GM18867 (cell line): ENCODE measurements around the gene SRGN.
"Not testable (repeated sequence)": the region's sequence is repeated elsewhere in the genome, so short reads cannot be mapped to it uniquely, and the experiment has no call there.

ENCODE experiments used
- ATAC-seq: cut with Tn5 transposase; IDR thresholded peaks from one replicate; pipeline ENCODE4 v1.9.1; 2021; ENCODE audit warnings: mild to moderate bottlenecking, moderate library complexity; ENCODE audit not compliant: unreplicated experiment

The SRGN gene, protein sequence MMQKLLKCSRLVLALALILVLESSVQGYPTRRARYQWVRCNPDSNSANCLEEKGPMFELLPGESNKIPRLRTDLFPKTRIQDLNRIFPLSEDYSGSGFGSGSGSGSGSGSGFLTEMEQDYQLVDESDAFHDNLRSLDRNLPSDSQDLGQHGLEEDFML

DNA sequence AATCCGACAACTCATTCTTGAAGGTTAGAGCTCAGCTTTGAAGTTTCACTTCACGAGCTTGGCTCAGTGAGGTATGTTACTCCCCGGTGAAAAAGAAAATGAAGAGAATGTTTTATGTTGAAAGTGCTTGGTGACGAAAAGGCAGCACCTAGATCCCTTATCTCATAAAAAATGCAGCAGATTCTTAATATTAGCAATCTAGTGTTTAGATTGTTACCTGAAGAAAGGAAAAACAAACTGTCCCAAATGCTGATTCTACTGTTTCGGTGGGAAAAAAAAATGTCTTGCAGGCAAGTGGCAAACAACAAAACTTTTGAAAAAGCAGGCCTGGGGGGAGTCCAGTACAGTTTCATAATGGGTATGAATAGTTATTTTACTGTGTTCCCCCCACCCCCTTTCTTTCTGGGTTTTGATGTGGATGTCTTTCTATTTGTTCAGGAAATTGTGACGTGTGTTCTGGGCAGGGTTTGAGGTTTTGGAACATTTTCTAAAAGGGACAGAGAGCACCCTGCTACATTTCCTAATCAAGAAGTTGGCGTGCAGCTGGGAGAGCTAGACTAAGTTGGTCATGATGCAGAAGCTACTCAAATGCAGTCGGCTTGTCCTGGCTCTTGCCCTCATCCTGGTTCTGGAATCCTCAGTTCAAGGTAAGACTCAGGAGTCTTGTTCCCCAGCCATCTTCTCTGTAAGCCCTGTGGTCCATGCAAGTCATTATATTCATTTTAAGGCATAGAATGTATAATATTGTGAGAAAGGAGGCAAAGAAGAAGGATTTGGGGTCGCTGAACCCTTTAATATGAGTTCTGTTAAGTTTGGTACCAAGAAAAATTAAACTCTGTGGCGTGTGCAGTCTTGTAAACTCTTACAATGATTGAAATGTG lies at the start of gene SRGN:
Gene SRGN (plus strand): TSS at position 514 of the 881 bp plus-strand sequence. CDS start 55 bp downstream, at position 569.
- peak; percentile 43 for ATAC-seq

GRCh38 chr10:69040904-69041303 lies 47.0 kb upstream of the SRGN start:
- ATAC-seq, result not testable (repeated sequence)

- ATAC-seq, result no peak
These were observed 45.5 kb upstream of the SRGN start for GRCh38 chr10:69042417-69042816.

- no peak for ATAC-seq
These were observed 45.1 kb upstream of the SRGN start for GRCh38 chr10:69042838-69043237.

GRCh38 chr10:69043931-69044531 lies 43.9 kb upstream of the SRGN start:
- peak; percentile 37 for ATAC-seq

- ATAC-seq, result peak; percentile 1
These were observed 43.4 kb upstream of the SRGN start for GRCh38 chr10:69044546-69044945.

DNA sequence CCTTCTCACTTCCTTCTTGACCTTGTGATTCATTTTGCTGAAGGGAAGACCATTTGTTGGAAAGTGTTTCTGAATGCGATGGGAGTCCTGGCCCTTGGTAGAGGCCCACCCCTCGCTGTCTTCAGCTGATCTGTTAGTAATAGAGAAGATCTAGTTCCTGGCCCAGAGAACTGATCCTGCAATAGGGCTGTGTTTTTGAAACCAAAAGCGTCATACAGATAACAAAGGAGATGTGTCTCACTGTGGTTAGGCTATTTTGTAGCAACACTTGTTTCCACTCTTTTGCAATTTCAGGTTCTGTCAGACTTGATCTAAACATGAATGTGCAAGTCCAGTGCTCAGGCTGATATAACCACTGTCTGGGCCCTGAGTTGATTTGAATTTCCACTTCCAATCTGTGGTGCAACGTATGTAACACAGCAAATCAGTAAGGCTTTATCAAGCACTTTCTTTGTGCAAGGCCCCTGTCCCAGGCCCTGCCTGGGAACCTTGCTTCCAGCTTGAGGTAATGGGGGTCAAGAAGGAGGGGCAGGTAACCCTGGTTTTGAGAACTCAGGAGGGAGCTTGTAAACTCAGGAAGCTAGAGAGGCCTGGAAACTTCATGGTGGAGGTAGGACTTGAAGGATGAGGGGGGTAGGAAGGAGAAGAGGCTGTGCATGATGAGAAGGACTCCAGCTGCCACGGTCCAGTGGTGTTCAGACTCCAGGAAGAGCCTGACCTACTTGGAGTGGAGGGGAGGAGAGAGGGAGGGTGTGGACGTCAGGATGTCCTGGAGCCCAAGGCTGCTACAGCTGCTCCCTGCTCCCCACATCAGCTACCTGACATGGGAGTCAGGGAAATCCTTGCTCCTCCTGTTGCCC lies 42.2 kb upstream of the SRGN start:
- peak; percentile 61 for ATAC-seq

GRCh38 chr10:69047111-69047832 lies 40.6 kb upstream of the SRGN start:
- no peak for ATAC-seq

DNA sequence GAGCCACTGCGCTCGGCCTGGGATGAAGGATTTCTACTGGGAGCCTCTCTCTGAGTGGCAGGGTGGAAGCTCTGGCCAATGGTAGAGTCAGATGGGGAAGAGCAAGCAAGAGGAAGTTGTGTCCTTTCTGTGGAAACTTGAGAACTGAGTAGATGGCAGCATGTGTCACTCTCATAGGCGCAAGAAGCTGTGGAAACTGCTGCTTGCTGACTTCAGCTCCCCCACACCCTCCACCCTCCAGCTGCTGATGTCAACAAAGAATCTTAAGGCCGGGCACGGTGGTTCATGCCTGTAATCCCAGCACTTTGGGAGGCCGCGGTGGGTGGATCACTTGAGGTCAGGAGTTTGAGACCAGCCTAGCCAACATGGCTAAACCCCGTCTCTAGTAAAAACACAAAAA lies 39.8 kb upstream of the SRGN start:
- peak; percentile 32 for ATAC-seq

DNA sequence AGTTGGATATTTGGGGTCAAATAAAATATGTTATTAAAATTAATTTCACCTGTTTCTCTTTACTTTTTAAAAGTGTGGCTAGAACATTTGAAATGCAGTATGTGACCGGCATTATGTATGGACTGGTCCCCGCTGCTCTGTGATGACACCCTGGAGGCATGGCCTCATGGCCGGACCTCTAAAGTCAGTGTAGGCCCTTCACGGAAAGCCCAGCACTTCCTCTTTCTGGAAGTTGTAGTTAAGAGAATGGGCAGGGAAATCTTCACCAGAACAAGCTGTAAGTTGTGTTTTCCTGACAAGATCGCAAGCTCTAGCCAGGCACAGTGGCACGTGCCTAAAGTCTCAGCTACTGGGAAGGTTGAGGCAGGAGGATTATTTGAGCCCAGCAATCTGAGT lies 38.3 kb upstream of the SRGN start:
- ATAC-seq, result no peak

GRCh38 chr10:69051303-69051702 lies 36.6 kb upstream of the SRGN start:
- ATAC-seq, result peak; percentile 29

GRCh38 chr10:69051710-69052487 lies 36.0 kb upstream of the SRGN start:
- no peak for ATAC-seq

DNA sequence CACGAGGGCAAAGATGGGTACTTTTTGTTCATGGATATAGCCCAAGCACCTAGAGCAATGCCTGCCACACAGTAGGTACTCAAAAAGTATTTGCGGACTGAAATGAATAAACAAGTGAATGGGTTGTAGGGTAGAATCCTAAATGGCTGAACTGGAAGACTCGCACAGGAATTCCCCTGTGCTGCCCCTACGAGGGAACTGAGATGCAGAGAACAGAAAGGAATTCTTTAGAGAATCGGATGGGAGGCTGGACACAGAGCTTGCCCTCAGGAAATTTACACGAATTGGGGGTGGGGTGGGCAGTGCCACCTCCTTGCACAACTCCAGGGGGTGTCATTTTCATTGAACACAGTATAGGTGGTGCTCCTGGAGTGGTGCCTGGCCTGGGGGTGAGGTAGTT lies 35.2 kb upstream of the SRGN start:
- ATAC-seq, result no peak

DNA sequence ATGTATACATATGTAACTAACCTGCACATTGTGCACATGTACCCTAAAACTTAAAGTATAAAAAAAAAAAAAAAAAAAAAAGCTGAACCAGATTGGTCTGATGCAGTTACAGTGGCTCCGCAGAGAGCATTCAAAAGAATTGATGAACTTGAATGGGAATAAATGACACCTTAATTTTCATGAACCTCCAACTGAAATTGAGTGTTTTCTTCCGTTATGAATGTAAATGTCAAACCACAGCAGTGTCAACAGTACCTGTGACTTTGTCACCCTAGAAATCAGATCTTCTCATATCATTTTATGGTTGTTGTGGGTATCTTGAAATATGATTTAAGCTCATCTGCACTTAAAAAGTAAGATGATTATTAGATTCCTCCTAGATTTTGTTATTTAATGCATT lies 32.7 kb upstream of the SRGN start:
- peak; percentile 34 for ATAC-seq

DNA sequence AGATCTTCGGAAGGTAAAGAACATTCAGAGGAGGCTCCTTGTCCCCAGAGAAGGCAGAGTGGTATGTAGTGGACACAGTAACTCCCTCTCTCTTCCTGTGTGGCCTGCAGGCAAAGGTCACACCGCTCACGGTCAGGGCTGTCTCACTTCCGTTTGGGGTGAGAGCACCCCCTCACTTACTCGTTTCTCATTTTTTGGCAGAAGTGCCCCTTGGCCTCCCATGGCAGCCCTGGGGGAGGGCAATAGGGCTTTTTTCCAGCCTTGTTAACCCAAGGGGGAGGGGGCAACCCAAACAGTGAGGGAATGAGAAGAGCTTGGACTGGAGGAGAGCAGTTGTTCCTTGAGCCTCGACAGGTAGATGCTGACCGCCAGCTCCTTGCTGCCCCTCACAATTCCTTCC lies 31.8 kb upstream of the SRGN start:
- peak; percentile 48 for ATAC-seq

DNA sequence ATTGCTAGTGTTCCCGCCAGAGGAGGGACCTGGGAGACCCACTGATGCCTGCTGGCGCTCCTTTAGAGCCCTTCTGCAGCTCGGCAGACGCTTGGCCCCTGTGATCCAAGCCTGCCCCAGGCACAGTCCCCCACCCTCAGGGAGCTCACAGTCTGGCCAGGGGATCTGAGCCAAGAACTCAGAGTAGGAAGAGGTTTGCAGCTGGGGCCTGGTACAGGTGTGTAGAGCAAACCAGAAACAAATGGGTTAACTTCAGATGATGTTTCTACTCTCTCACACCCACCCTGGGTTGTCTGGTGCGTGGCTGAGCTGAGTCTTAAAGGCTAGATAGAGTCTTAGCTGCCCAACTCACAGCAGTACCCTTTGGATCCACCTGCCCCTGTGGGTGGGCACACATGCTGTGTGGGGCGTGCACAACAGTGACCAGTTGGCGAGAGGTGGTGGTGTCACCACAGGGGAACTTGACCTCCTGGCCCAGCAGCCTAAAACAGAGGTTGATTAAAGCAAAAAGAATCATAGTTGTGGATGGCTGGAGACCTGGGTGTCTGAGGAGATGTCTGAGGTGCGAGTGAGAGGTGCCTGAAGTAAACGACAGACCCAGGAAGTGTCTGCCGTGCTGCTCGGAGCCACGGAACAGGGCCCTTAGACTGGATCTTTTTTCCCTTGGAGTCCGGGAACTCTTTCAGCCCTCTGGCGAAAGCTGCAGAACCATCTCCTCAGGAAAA lies 31.2 kb upstream of the SRGN start:
- no peak for ATAC-seq

GRCh38 chr10:69057261-69057950 lies 30.5 kb upstream of the SRGN start:
- ATAC-seq, result no peak

DNA sequence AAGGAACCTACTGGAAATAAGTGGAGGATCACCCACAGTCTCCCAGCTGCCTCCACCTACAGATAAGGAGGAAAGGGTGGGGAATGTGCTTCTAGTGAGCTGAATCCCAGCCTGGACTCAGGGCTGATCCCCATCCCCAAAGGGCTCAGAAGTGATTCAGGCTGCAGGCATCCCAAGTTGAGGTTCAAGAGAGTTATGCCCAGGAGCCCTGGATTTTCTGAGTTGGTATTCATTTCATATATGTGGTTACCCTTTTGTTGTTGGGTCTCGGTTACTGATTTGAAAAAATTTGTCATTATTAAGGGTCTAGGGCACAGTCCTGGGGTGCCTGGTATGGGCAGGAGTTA lies 30.0 kb upstream of the SRGN start:
- no peak for ATAC-seq
